ENCODE data around the gene IGLL1. TPM values are rescaled to one million over a fixed set of nuclear protein-coding genes. Genes with fewer than 3 reads are reported as not detected.

IGLL1 gene
- total and polyA plus RNA-seq, 7 experiments from 2014 or later = 0.72 TPM; not detected in 6

DNA sequence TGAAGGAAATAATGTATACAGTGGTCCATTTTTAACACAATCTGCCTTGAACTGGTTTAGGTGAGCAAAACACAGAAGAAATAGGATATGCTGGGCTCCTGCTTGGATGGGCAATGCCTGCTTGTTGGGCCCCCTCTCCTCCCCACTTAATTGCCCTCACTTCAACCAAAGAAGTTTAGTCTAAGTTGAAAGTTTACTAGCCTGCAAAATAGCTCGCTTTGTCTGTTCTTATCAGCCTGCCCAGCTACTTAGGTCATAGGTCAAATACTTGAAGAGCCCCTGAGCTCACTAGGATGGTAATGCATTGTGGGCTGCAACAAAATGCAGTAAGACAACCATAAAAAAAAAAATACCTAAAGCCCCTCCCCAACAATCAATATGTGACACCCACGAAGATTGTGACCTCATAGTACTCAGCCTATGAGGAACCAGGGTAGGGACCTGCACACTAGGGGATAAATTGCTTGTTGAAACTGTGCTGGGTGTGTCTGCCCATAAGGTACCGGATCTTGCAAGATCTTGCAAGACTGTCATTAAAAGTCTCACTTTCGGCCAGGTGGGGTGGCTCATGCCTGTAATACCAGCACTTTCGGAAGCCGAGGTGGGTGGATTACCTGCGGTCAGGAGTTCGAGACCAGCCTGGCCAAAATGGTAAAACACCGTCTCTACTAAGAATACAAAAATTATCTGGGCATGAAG is 41.1 kb upstream of the IGLL1 start:
- Histone ChIP-seq H3K4me3 (ENCODE audit: low read length) (no peak overlapping the region), H3K36me3 (ENCODE audit: control insufficient read depth in 2 of 3, insufficient read depth in 3 of 3, low read length in 3 of 3) (no peaks in the 10 kb centered on the region), H3K27me3 (ENCODE audit: control insufficient read depth in 2 of 2, insufficient read depth in 2 of 2, low read length in 2 of 2) (no peaks in the 10 kb centered on the region), H3K27ac (ENCODE audit: low read depth, low read length) (no peak overlapping the region), H3K9me3 (ENCODE audit: control insufficient read depth in 2 of 3, low read length in 3 of 3) (no peaks in the 10 kb centered on the region), H3K4me1 (ENCODE audit: control insufficient read depth in 2 of 2, insufficient read depth in 2 of 2, low read length in 2 of 2) (no peaks in the 10 kb centered on the region)
- intact Hi-C loops (cut with micrococcal nuclease) = loop anchor here in 1 of 2 donors (10.0 kb wide), 1 partner anchor 144 kb away; the partner anchor contains the start of genes C22orf15 and CHCHD10
- POLR2A ChIA-PET = no interaction called here
- Mint-ChIP-seq H3K4me1 (no peaks in the 10 kb centered on the region), H3K27me3 (peaks cover 0 to 4% (median 0%) of the 10 kb centered on the region in 5 donors), H3K4me3 (no peak overlapping the region), H3K36me3 (peaks cover 0 to 26% (median 2%) of the 10 kb centered on the region in 5 donors), H3K27ac (no peak overlapping the region), H3K9me3 (no peaks in the 10 kb centered on the region)
- CTCF ChIA-PET = no interaction called here
- ATAC-seq = no peak
- no peak for DNase-seq

DNA sequence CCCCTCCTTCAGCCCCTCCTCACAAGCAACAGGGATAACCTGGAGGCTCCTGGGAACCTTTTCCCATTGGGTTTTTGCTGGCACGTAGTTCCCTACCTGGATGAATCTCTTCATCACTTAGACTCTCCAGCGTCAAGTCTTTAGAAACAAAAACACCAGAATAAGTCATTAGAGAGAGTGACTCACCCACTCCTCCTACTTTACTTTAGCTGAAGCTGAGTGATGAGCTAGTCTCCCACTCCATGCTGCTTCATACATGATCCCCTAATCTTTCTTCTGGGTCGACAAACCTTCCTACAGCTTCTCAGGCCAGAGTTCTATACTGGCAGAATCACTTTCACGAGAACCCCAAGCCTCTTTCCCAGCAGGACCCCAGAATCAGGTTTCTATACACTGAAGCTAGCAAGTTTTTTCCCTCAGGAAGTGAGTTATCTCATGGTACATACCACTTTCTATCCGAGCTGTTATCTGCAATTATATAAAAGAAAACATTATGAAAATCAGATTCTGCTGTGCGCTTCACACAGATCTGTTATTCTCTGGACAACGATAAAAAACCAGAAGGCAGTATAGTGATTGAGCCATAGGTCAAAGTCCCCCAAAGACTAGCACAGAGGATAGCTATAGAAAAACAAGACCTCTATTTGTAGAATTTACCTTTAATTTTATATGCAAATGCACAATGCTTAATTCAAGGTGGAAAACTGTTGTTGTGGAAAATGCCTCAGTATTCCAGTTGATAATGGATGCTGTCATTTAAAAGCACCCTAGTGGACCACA is 33.3 kb upstream of the IGLL1 start:
- CTCF ChIA-PET = no interaction called here

DNA sequence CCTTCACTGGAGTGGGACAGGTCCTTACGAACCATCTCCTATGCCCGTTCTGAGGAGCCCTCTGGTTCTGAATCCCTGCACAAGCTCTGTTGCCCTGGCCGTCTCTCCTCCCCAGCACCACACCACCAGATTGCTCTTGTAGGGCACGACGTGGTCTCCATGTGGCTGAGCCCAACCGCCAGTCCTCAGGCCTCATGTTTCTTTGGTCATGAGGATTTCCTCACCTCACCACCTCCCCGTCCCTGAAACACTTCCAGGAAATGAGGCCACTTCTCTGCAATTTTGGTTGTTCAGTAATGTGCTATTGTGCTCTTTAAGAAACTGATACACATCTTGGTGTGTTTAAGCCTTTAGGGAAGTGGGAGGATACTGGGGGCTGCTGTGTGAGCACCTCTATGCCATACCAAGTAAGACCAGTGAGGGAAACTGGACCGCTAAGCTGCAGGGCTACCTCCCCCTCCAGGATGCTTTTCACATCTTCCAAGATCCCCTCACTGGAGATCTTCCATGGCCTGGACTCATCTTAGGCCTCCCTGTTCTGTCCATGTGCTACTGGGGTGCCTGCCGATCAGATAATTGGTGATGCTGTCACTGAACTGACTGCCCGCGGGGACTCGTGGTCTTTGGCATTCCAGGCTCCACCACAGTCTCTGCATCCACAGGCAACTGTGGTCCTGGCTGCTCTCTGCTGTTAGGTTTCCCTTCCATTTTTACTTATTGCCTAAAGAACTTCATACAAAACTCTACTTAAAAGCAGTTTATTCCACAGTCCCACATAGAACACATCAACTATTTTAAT is 30.1 kb upstream of the IGLL1 start:
- DNase-seq (no peak), ATAC-seq (no peak)
- ChIA-PET CTCF (no interaction called here), POLR2A (no interaction called here)
- Histone ChIP-seq H3K4me3 (ENCODE audit: low read length) (no peak overlapping the region), H3K9me3 (ENCODE audit: control insufficient read depth in 2 of 3, low read length in 3 of 3) (no peaks in the 10 kb centered on the region), H3K4me1 (ENCODE audit: control insufficient read depth in 2 of 2, insufficient read depth in 2 of 2, low read length in 2 of 2) (no peaks in the 10 kb centered on the region), H3K27me3 (ENCODE audit: control insufficient read depth in 2 of 2, insufficient read depth in 2 of 2, low read length in 2 of 2) (no peaks in the 10 kb centered on the region), H3K36me3 (ENCODE audit: control insufficient read depth in 2 of 3, insufficient read depth in 3 of 3, low read length in 3 of 3) (no peaks in the 10 kb centered on the region), H3K27ac (ENCODE audit: low read depth, low read length) (no peak overlapping the region)
- Mint-ChIP-seq H3K4me3 (peak overlapping the region in 1 of 10 donors; percentile 27), H3K27me3 (no peaks in the 10 kb centered on the region), H3K9me3 (no peaks in the 10 kb centered on the region), H3K4me1 (peaks cover 0 to 19% (median 0%) of the 10 kb centered on the region in 7 donors), H3K27ac (peak overlapping the region in 3 of 9 donors; percentile 60 to 68 (median 62)), H3K36me3 (peaks cover 0 to 8% (median 0%) of the 10 kb centered on the region in 5 donors)
- intact Hi-C loops (cut with micrococcal nuclease) = no loop called here

More for the DNA sequence above, 33.3 kb upstream of the IGLL1 start:
- no peak for DNase-seq
- Mint-ChIP-seq H3K27me3 (no peaks in the 10 kb centered on the region), H3K4me1 (peaks cover 0 to 19% (median 0%) of the 10 kb centered on the region in 7 donors), H3K27ac (no peak overlapping the region), H3K4me3 (no peak overlapping the region), H3K36me3 (peaks cover 0 to 26% (median 0%) of the 10 kb centered on the region in 5 donors), H3K9me3 (no peaks in the 10 kb centered on the region)
- H3K4me1 ChIP-seq (ENCODE audit: control insufficient read depth in 2 of 2, insufficient read depth in 2 of 2, low read length in 2 of 2) = no peaks in the 10 kb centered on the region
- POLR2A ChIA-PET = no interaction called here
- no peaks in the 10 kb centered on the region for H3K36me3 ChIP-seq (ENCODE audit: control insufficient read depth in 2 of 3, insufficient read depth in 3 of 3, low read length in 3 of 3)
- intact Hi-C loops (cut with micrococcal nuclease) = no loop called here
- H3K27me3 ChIP-seq (ENCODE audit: control insufficient read depth in 2 of 2, insufficient read depth in 2 of 2, low read length in 2 of 2) = no peaks in the 10 kb centered on the region
- H3K27ac ChIP-seq (ENCODE audit: low read depth, low read length) = no peak overlapping the region
- no peak overlapping the region for H3K4me3 ChIP-seq (ENCODE audit: low read length)
- no peaks in the 10 kb centered on the region for H3K9me3 ChIP-seq (ENCODE audit: control insufficient read depth in 2 of 3, low read length in 3 of 3)
- no peak for ATAC-seq

DNA sequence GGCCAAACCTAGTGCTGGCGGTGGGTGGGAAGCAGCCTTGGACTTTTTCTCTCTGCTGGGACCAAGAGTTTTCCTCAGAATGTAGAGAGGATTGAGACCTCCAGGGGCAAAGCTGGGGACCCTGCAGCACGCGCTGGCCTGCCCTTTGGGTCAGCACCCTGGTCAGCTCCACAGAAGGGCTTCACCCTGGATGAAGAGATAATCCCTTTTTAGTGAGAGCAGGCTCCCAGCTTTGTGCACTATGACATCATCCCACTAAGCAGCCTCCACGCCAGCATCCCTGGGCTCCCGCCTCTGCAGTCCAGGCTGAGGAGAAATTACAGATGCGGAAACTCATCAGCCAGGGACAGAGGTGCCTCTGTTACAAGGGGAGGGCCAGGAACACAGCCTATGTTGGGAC is 28.5 kb upstream of the IGLL1 start:
- POLR2A ChIA-PET = no interaction called here
- Mint-ChIP-seq H3K27ac (no peak overlapping the region), H3K27me3 (peaks cover 0 to 2% (median 0%) of the 10 kb centered on the region in 5 donors), H3K36me3 (peaks cover 0 to 8% (median 0%) of the 10 kb centered on the region in 5 donors), H3K4me3 (no peak overlapping the region), H3K4me1 (peaks cover 0 to 19% (median 0%) of the 10 kb centered on the region in 7 donors), H3K9me3 (no peaks in the 10 kb centered on the region)
- ATAC-seq (no peak), DNase-seq (no peak)
- Histone ChIP-seq H3K9me3 (ENCODE audit: control insufficient read depth in 2 of 3, low read length in 3 of 3) (no peaks in the 10 kb centered on the region), H3K27ac (ENCODE audit: low read depth, low read length) (no peak overlapping the region), H3K4me3 (ENCODE audit: low read length) (no peak overlapping the region), H3K4me1 (ENCODE audit: control insufficient read depth in 2 of 2, insufficient read depth in 2 of 2, low read length in 2 of 2) (no peaks in the 10 kb centered on the region), H3K27me3 (ENCODE audit: control insufficient read depth in 2 of 2, insufficient read depth in 2 of 2, low read length in 2 of 2) (no peaks in the 10 kb centered on the region), H3K36me3 (ENCODE audit: control insufficient read depth in 2 of 3, insufficient read depth in 3 of 3, low read length in 3 of 3) (no peaks in the 10 kb centered on the region)
- intact Hi-C loops (cut with micrococcal nuclease) = no loop called here
- CTCF ChIA-PET = no interaction called here

DNA sequence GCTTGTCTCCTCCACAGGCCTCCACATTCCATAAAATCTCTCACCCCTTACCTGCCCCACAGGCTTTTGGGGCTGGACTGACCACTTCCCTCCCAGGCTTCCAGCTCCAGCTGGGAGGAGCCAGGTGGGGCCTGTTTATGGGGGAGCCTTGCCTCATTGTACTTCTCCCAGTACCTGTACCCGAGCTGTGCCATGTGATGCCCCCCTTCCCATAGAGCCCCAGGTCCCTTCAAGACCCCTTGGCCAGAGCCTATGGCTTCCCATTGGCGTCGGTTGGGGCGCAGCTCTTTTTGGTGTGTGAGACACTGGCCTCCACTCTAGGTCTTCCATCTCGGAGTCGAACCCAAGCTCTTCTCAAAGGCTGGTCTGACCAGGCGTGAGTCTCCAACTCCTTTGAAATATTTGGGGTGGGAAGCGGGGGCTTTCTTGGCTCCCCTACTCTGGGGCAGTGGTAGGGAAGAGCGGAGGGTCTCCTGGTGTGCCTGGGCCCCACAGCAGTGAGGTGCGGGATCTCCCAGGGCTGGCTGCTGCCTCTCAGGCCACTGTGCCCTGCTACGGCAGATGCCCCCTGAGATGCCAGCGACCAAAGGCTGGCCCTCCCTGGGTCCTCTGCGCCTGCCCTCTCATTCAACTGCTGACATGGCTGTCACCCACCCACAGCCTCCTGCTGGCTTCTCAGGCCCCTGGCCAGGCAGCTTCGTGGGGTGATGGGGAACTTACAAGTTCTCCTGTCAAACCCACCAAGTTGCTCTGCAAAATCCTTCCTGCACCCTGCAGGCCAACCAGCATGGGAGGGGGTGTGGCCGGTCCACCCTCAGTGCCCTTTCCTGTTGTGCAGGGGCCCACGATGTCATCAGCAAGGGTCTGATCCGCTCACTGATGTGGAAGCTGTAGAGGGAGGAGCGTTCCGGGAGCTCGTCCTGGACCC is 26.4 kb upstream of the IGLL1 start:
- no peaks in the 10 kb centered on the region for H3K4me1 ChIP-seq (ENCODE audit: control insufficient read depth in 2 of 2, insufficient read depth in 2 of 2, low read length in 2 of 2)
- H3K36me3 Mint-ChIP-seq = peaks cover 0 to 8% (median 0%) of the 10 kb centered on the region in 5 donors
- ChIA-PET POLR2A (interaction anchor here (0.6 kb wide), 1 partner anchor 1176 kb away, joined by 3 read pairs; no protein-coding TSS in a partner anchor), CTCF (interaction anchor here (1.5 kb wide), 1 partner anchor 245 kb away, joined by 4 read pairs; no protein-coding TSS in a partner anchor)
- no peaks in the 10 kb centered on the region for H3K9me3 Mint-ChIP-seq
- H3K4me1 Mint-ChIP-seq = peaks cover 0 to 17% (median 0%) of the 10 kb centered on the region in 7 donors
- H3K27me3 Mint-ChIP-seq = peaks cover 0 to 2% (median 0%) of the 10 kb centered on the region in 5 donors
- no peaks in the 10 kb centered on the region for H3K36me3 ChIP-seq (ENCODE audit: control insufficient read depth in 2 of 3, insufficient read depth in 3 of 3, low read length in 3 of 3)
- peak overlapping the region in 1 of 9 donors; percentile 36 for H3K27ac Mint-ChIP-seq
- H3K27ac ChIP-seq (ENCODE audit: low read depth, low read length) = no peak overlapping the region
- intact Hi-C loops (cut with micrococcal nuclease) = no loop called here
- DNase-seq (no peak), ATAC-seq (no peak)
- H3K27me3 ChIP-seq (ENCODE audit: control insufficient read depth in 2 of 2, insufficient read depth in 2 of 2, low read length in 2 of 2) = no peaks in the 10 kb centered on the region
- no peaks in the 10 kb centered on the region for H3K9me3 ChIP-seq (ENCODE audit: control insufficient read depth in 2 of 3, low read length in 3 of 3)
- H3K4me3 ChIP-seq (ENCODE audit: low read length) = no peak overlapping the region
- H3K4me3 Mint-ChIP-seq = no peak overlapping the region
